OCI-LY1 (cell line): ENCODE data around the gene CLIC6.

Experiments
- H2AFZ ChIP-seq: fragments of 200-600 bp; sonication (generic), shearing (Covaris generic); 2 replicates; pipeline ENCODE4 v1.6.0; 2014; ENCODE audit warnings: antibody characterized with exemption, mild to moderate bottlenecking, low read length
- H3F3A ChIP-seq: fragments of 200-600 bp; sonication (generic), shearing (Covaris generic); 2 replicates; pipeline ENCODE4 v1.6.0; 2014; ENCODE audit warnings: mild to moderate bottlenecking, antibody characterized with exemption, low read length, moderate library complexity; ENCODE audit not compliant: insufficient read depth
- H3K27ac ChIP-seq: fragments of 200-600 bp; sonication (generic); 2 replicates; pipeline ENCODE4 v1.5.1; 2014; ENCODE audit warnings: low read length, mixed run types, mild to moderate bottlenecking, low read depth; ENCODE audit not compliant: poor library complexity, severe bottlenecking
- H3K27me3 ChIP-seq: fragments of 200-600 bp; sonication (generic); 2 replicates; pipeline ENCODE4 v1.6.0; 2014; ENCODE audit warnings: antibody characterized with exemption, mild to moderate bottlenecking, low read length, moderate library complexity; ENCODE audit not compliant: insufficient read depth
- H3K36me3 ChIP-seq: fragments of 200-600 bp; sonication (generic); 2 replicates; pipeline ENCODE4 v1.6.1; 2014; ENCODE audit warnings: mild to moderate bottlenecking, antibody characterized with exemption, low read length, moderate library complexity, mixed read lengths; ENCODE audit not compliant: insufficient read depth
- H3K4me1 ChIP-seq: fragments of 200-600 bp; sonication (generic); 2 replicates; pipeline ENCODE4 v1.5.1; 2014; ENCODE audit warnings: mild to moderate bottlenecking, low read length, moderate library complexity; ENCODE audit not compliant: insufficient read depth, severe bottlenecking
- H3K4me2 ChIP-seq: fragments of 200-600 bp; sonication (generic), shearing (Covaris generic); 2 replicates; pipeline ENCODE4 v1.6.1; 2014; ENCODE audit warnings: low read length
- H3K4me3 ChIP-seq: fragments of 200-600 bp; sonication (generic); 2 replicates; pipeline ENCODE4 v1.5.1; 2014; ENCODE audit warnings: low read length, low read depth, mild to moderate bottlenecking, mixed read lengths; ENCODE audit not compliant: poor library complexity, severe bottlenecking
- H3K79me2 ChIP-seq: fragments of 200-600 bp; shearing (Covaris generic); 2 replicates; pipeline ENCODE4 v1.6.1; 2016; ENCODE audit warnings: mixed run types, low read length, mixed read lengths; ENCODE audit not compliant: insufficient read depth
- H3K9ac ChIP-seq: fragments of 200-600 bp; sonication (generic), shearing (Covaris generic); 2 replicates; pipeline ENCODE4 v1.6.1; 2014; ENCODE audit warnings: mild to moderate bottlenecking, low read length, mixed read lengths
- H3K9me2 ChIP-seq: fragments of 200-600 bp; sonication (generic), shearing (Covaris generic); 2 replicates; pipeline ENCODE4 v1.6.1; 2014; ENCODE audit warnings: low read depth, mild to moderate bottlenecking, low read length, mixed read lengths
- H3K9me3 ChIP-seq: fragments of 200-600 bp; shearing (Covaris generic); 2 replicates; pipeline ENCODE4 v1.6.1; 2014; ENCODE audit warnings: low read length, mixed read lengths
- H4K20me1 ChIP-seq: fragments of 200-600 bp; sonication (generic), shearing (Covaris generic); 2 replicates; pipeline ENCODE4 v1.6.0; 2016; ENCODE audit warnings: mild to moderate bottlenecking, low read length; ENCODE audit not compliant: insufficient read depth
- EZH2 ChIP-seq: fragments of 200-600 bp; sonication (generic), shearing (Covaris generic); IDR thresholded peaks from 2 replicates; pipeline ENCODE4 v1.8.0; 2017; ENCODE audit warnings: borderline replicate concordance, mixed run types, mild to moderate bottlenecking, antibody characterized with exemption, low read length, moderate library complexity, mixed read lengths
- TF ChIP-seq, protein P1 (sequence below): fragments of 200-600 bp; sonication (generic), shearing (Covaris generic); IDR thresholded peaks from 2 replicates; pipeline ENCODE4 v1.5.1; 2017; ENCODE audit warnings: mild to moderate bottlenecking, antibody characterized with exemption, low read length, moderate library complexity, mixed read lengths

The CLIC6 gene

DNA sequence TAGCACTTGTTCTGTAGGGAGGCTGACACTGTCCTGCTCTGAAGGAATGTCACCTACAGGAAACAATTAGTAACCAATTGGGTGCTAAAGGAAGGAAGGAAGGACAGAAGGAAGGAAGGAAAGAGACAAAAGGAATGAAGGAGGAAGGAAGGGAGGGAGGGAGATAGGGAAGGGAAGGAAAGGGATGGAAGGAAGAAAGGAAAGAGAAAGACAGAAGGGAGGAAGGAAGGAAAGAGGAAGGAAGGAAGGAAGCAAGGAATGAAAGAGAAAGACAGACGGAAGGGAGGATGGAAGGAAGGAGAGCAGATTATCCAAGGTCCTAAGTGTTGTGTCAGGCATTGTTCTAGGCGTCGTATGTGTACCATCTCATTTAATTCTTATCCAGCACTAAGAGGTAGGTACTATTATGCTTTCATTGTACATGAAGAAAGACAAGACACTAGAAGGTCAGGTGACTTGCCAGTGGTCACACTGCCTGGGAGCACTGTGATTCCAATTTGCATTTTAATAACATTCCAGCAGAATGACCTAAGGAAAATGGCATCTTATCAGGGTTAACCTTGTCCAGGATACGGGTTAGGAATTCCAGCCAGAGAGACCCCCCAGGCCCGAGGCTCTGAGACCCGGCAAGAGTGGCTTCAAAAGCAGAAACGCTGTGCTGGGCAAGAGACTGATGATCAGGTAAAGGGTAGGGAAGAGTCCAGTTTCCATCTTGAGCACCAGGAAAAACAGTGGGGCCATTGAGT lies 29.6 kb downstream of the CLIC6 start:
- Histone ChIP-seq H3F3A (no peaks in the 10 kb centered on the region), H2AFZ (no peak overlapping the region), H3K27ac (no peak overlapping the region), H4K20me1 (no peaks in the 10 kb centered on the region), H3K9ac (no peak overlapping the region), H3K9me3 (no peaks in the 10 kb centered on the region), H3K4me2 (no peak overlapping the region), H3K4me1 (peaks cover 14% of the 10 kb centered on the region), H3K4me3 (no peak overlapping the region), H3K9me2 (no peaks in the 10 kb centered on the region), H3K79me2 (no peaks in the 10 kb centered on the region), H3K27me3 (no peaks in the 10 kb centered on the region; the same call in 1 of the 2 replicates), H3K36me3 (no peaks in the 10 kb centered on the region)
- TF ChIP-seq, protein P1, sequence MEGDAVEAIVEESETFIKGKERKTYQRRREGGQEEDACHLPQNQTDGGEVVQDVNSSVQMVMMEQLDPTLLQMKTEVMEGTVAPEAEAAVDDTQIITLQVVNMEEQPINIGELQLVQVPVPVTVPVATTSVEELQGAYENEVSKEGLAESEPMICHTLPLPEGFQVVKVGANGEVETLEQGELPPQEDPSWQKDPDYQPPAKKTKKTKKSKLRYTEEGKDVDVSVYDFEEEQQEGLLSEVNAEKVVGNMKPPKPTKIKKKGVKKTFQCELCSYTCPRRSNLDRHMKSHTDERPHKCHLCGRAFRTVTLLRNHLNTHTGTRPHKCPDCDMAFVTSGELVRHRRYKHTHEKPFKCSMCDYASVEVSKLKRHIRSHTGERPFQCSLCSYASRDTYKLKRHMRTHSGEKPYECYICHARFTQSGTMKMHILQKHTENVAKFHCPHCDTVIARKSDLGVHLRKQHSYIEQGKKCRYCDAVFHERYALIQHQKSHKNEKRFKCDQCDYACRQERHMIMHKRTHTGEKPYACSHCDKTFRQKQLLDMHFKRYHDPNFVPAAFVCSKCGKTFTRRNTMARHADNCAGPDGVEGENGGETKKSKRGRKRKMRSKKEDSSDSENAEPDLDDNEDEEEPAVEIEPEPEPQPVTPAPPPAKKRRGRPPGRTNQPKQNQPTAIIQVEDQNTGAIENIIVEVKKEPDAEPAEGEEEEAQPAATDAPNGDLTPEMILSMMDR = no peak
- TF ChIP-seq EZH2 = no peak

DNA sequence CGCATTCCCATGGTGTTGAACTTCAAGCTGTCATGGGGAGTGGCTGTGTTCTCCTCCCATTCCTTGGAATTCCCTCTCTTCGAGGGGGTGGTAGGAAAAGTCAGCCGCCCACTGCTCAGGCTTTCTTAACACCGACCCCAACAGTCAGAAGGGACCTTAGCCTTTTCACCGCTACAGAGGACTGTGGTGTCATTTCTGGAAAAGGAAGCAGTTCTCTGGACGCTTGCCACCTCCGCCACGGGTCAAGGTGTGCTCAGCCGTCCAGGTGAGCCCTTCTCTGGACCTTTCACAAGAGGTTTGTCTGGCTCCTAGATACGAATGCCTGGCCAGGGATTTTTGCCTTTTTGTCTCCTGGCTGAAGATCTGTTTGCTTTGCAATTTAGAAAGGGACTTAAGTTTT lies 31.8 kb downstream of the CLIC6 start:
- H3K36me3 ChIP-seq = no peaks in the 10 kb centered on the region
- peak overlapping the region; percentile 49 for H3K4me2 ChIP-seq
- H4K20me1 ChIP-seq = no peaks in the 10 kb centered on the region
- no peak for TF ChIP-seq EZH2
- H3K79me2 ChIP-seq = no peaks in the 10 kb centered on the region
- no peak overlapping the region for H2AFZ ChIP-seq
- H3K9me2 ChIP-seq = no peaks in the 10 kb centered on the region
- no peak overlapping the region for H3K9ac ChIP-seq
- no peaks in the 10 kb centered on the region; the same call in 1 of the 2 replicates for H3K27me3 ChIP-seq
- H3K27ac ChIP-seq = no peak overlapping the region
- H3K9me3 ChIP-seq = no peaks in the 10 kb centered on the region
- H3K4me3 ChIP-seq = peak overlapping the region; percentile 36
- H3F3A ChIP-seq = no peaks in the 10 kb centered on the region
- H3K4me1 ChIP-seq = peaks cover 14% of the 10 kb centered on the region

DNA sequence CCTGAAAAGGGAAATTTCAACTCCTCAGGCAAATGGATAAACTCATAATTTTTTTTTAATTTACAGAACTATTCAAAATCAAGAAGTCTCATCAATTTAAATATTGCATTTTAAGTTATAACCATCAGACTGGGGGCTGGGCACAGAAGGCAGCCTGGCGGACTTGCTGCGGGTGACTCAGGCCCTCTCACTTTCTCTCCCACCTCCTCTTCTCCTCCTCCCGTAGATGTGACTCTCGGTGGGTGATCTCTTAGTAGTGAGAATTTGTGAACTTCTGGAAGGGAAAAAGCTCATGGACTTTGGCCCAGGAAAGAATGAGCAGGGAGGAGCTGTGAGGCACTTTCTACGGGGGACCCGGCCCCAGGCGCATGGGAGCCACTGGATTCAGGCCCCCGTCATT lies 32.9 kb downstream of the CLIC6 start:
- Histone ChIP-seq H2AFZ (no peak overlapping the region), H3K4me2 (no peak overlapping the region)

More for the DNA sequence above, 32.9 kb downstream of the CLIC6 start:
- H3K79me2 ChIP-seq = no peaks in the 10 kb centered on the region
- H3K4me1 ChIP-seq = peaks cover 14% of the 10 kb centered on the region
- H3K4me3 ChIP-seq = no peak overlapping the region
- no peaks in the 10 kb centered on the region for H3F3A ChIP-seq
- no peaks in the 10 kb centered on the region for H3K36me3 ChIP-seq
- H3K9ac ChIP-seq = no peak overlapping the region
- no peaks in the 10 kb centered on the region for H3K9me3 ChIP-seq
- no peaks in the 10 kb centered on the region for H3K9me2 ChIP-seq
- H3K27ac ChIP-seq = no peak overlapping the region
- H3K27me3 ChIP-seq = no peaks in the 10 kb centered on the region; the same call in 1 of the 2 replicates
- no peaks in the 10 kb centered on the region for H4K20me1 ChIP-seq
- TF ChIP-seq EZH2 = no peak
- TF ChIP-seq, protein P1 = no peak
